GM23338 (cell line): Measurements from ENCODE around the gene CYP24A1. TPM values are rescaled to one million over a fixed set of nuclear protein-coding genes. Genes with fewer than 3 reads are reported as not detected.

Experiments
- ATAC-seq: fragments of 200-7000 bp; cut with Tn5 transposase; 3 replicates; pipeline ENCODE4 v1.9.1; 2020
- DNase-seq: peaks from one replicate; pipeline ENCODE4 v3.0.0-alpha.2; 2015; ENCODE audit warnings: low spot score
- H2AFZ ChIP-seq: fragments of 200-600 bp; sonication (generic); 2 replicates; pipeline ENCODE4 v1.8.0; 2016; ENCODE audit warnings: antibody characterized with exemption, mild to moderate bottlenecking, moderate library complexity
- H3F3A ChIP-seq: fragments of 200-600 bp; sonication (generic); replicated peaks from 2 replicates; pipeline ENCODE4 v1.8.0; 2017; ENCODE audit warnings: antibody characterized with exemption, mixed run types, low read depth
- H3K27ac ChIP-seq: fragments of 200-600 bp; sonication (generic); 2 replicates; pipeline ENCODE4 v1.6.1; 2016; ENCODE audit warnings: low read depth
- H3K27me3 ChIP-seq: fragments of 200-600 bp; sonication (generic); 2 replicates; pipeline ENCODE4 v1.8.0; 2016; ENCODE audit warnings: mild to moderate bottlenecking, mixed run types, moderate library complexity; ENCODE audit not compliant: insufficient read depth
- H3K36me3 ChIP-seq: fragments of 200-600 bp; sonication (generic); 2 replicates; pipeline ENCODE4 v1.8.0; 2016; ENCODE audit warnings: mild to moderate bottlenecking; ENCODE audit not compliant: insufficient read depth
- H3K4me1 ChIP-seq: fragments of 200-600 bp; sonication (generic); 2 replicates; pipeline ENCODE4 v1.8.0; 2016; ENCODE audit warnings: mild to moderate bottlenecking, moderate library complexity; ENCODE audit not compliant: insufficient read depth
- H3K4me2 ChIP-seq: fragments of 200-600 bp; sonication (generic); 2 replicates; pipeline ENCODE4 v1.7.1; 2017; ENCODE audit warnings: mixed run types
- H3K4me3 ChIP-seq: fragments of 200-600 bp; sonication (generic); 2 replicates; pipeline ENCODE4 v1.6.1; 2016; ENCODE audit warnings: mixed run types
- H3K79me2 ChIP-seq: fragments of 200-600 bp; sonication (generic); replicated peaks from 2 replicates; pipeline ENCODE4 v1.8.0; 2017; ENCODE audit warnings: mild to moderate bottlenecking; ENCODE audit not compliant: insufficient read depth
- H3K9me2 ChIP-seq: fragments of 200-600 bp; sonication (generic); 2 replicates; pipeline ENCODE4 v1.8.0; 2017; ENCODE audit not compliant: insufficient read depth
- H4K20me1 ChIP-seq: fragments of 200-600 bp; sonication (generic); replicated peaks from 2 replicates; pipeline ENCODE4 v1.8.0; 2017; ENCODE audit warnings: mild to moderate bottlenecking; ENCODE audit not compliant: insufficient read depth
- H3K27ac Mint-ChIP-seq: 2 replicates; pipeline ENCODE4 v1.8.0; 2020; ENCODE audit warnings: inconsistent platforms, mild to moderate bottlenecking, moderate library complexity, mixed read lengths
- H3K27me3 Mint-ChIP-seq: 3 replicates; pipeline ENCODE4 v1.8.0; 2022; ENCODE audit warnings: low read depth, mild to moderate bottlenecking, moderate library complexity, mixed read lengths, inconsistent platforms; ENCODE audit not compliant: insufficient read depth, poor library complexity
- H3K36me3 Mint-ChIP-seq: 3 replicates; pipeline ENCODE4 v1.8.0; 2021; ENCODE audit warnings: low read depth, mild to moderate bottlenecking, inconsistent platforms, moderate library complexity, mixed read lengths
- H3K4me1 Mint-ChIP-seq: 3 replicates; pipeline ENCODE4 v1.8.0; 2020; ENCODE audit warnings: mild to moderate bottlenecking, inconsistent platforms, mixed read lengths
- H3K4me3 Mint-ChIP-seq: 3 replicates; pipeline ENCODE4 v1.8.0; 2021; ENCODE audit warnings: moderate library complexity, mild to moderate bottlenecking, inconsistent platforms, mixed read lengths
- H3K9me3 Mint-ChIP-seq: 3 replicates; pipeline ENCODE4 v1.8.0; 2020; ENCODE audit warnings: moderate library complexity, mild to moderate bottlenecking, inconsistent platforms, mixed read lengths
- CREB1 ChIP-seq: fragments of 250-450 bp; sonication (Bioruptor Pico); IDR thresholded peaks from 2 replicates; pipeline ENCODE4 v1.5.0; 2020; ENCODE audit warnings: low read depth, mild to moderate bottlenecking, moderate library complexity
- ETS1 ChIP-seq: IDR thresholded peaks from 2 replicates; pipeline ENCODE4 v1.6.1; 2016; ENCODE audit warnings: antibody characterized with exemption
- EZH2 ChIP-seq: fragments of 200-600 bp; sonication (generic); IDR thresholded peaks from one replicate; pipeline ENCODE4 v1.8.0; 2017; ENCODE audit warnings: antibody characterized with exemption, mild to moderate bottlenecking, low read depth; ENCODE audit not compliant: unreplicated experiment
- EZH2phosphoT487 ChIP-seq: fragments of 200-600 bp; sonication (generic); IDR thresholded peaks from one replicate; pipeline ENCODE4 v1.8.1; 2018; ENCODE audit warnings: antibody characterized with exemption; ENCODE audit not compliant: unreplicated experiment
- JUNB ChIP-seq: IDR thresholded peaks from one replicate; pipeline ENCODE4 v1.6.1; 2016; ENCODE audit warnings: antibody characterized with exemption; ENCODE audit not compliant: unreplicated experiment
- NANOG ChIP-seq: IDR thresholded peaks from 2 replicates; pipeline ENCODE4 v1.6.1; 2016; ENCODE audit warnings: antibody characterized with exemption, borderline replicate concordance
- POLR2AphosphoS5 ChIP-seq: IDR thresholded peaks from 2 replicates; pipeline ENCODE4 v1.6.1; 2016; ENCODE audit warnings: antibody characterized with exemption, low read depth
- STAT1 ChIP-seq: IDR thresholded peaks from one replicate; pipeline ENCODE4 v1.6.1; 2016; ENCODE audit warnings: antibody characterized with exemption; ENCODE audit not compliant: unreplicated experiment
- ZNF114 ChIP-seq: fragments of 250-450 bp; sonication (Bioruptor Pico); IDR thresholded peaks from 2 replicates; pipeline ENCODE4 v1.5.0; 2020; ENCODE audit warnings: mild to moderate bottlenecking, moderate library complexity
- ZNF331 ChIP-seq: fragments of 250-450 bp; sonication (Bioruptor Pico); IDR thresholded peaks from 2 replicates; pipeline ENCODE4 v1.5.0; 2020; ENCODE audit warnings: low read depth, mild to moderate bottlenecking, moderate library complexity
- polyA plus RNA-seq: library from polyadenylated mRNA; unstranded; fragments of >200 nt; fragmentation: Nextera tagmentation; extraction: Ambion mirVana; gene quantifications from 2 replicates; pipeline ENCODE4 v1.2.1, GENCODE V29; 2016
- total RNA-seq: library from RNA; depleted of rRNA; stranded (reverse); fragments of >200 nt; shearing (Covaris generic); gene quantifications from 2 replicates; pipeline ENCODE4 v1.2.3, GENCODE V29; 2014
- TF ChIP-seq, protein P1 (sequence below): IDR thresholded peaks from one replicate; pipeline ENCODE4 v1.6.1; 2018; ENCODE audit warnings: antibody characterized with exemption; ENCODE audit not compliant: unreplicated experiment
- TF ChIP-seq, protein P2 (sequence below), 2 experiments: fragments of 200-600 bp in 1 of 2; sonication (generic) in 1 of 2; conservative IDR thresholded peaks; 2 replicates each; pipeline versions ENCODE4 v1.5.1 to v1.6.1; 2016 to 2017; ENCODE audit warnings: antibody characterized with exemption in 2 of 2, low read depth in 2 of 2, mild to moderate bottlenecking in 2 of 2, moderate library complexity in 1 of 2
- TF ChIP-seq, protein P3 (sequence below): fragments of 250-450 bp; sonication (Bioruptor Pico); IDR thresholded peaks from 2 replicates; pipeline ENCODE4 v1.5.0; 2020; ENCODE audit warnings: mild to moderate bottlenecking, moderate library complexity

The CYP24A1 gene
- total and polyA plus RNA-seq, 2 experiments from 2014 or later: 0.10 TPM; not detected in 1

- Histone ChIP-seq H3K79me2 (no peaks in the 10 kb centered on the region), H3K9me2 (no peaks in the 10 kb centered on the region), H2AFZ (peak overlapping the region; percentile 89), H3F3A (no peaks in the 10 kb centered on the region), H3K36me3 (no peaks in the 10 kb centered on the region), H3K4me2 (no peak overlapping the region), H3K4me3 (no peak overlapping the region), H3K27ac (no peak overlapping the region), H4K20me1 (no peaks in the 10 kb centered on the region), H3K4me1 (peaks cover 6% of the 10 kb centered on the region), H3K27me3 (no peaks in the 10 kb centered on the region)
- Mint-ChIP-seq H3K9me3 (no peaks in the 10 kb centered on the region), H3K4me3 (no peak overlapping the region), H3K27ac (no peak overlapping the region), H3K36me3 (no peaks in the 10 kb centered on the region; the same call in 2 of the 3 replicates), H3K4me1 (peaks cover 17% of the 10 kb centered on the region), H3K27me3 (no peaks in the 10 kb centered on the region)
- ATAC-seq (peak; percentile 29; the same call in 1 of the 3 replicates), DNase-seq (no peak)
- TF ChIP-seq, protein P1, sequence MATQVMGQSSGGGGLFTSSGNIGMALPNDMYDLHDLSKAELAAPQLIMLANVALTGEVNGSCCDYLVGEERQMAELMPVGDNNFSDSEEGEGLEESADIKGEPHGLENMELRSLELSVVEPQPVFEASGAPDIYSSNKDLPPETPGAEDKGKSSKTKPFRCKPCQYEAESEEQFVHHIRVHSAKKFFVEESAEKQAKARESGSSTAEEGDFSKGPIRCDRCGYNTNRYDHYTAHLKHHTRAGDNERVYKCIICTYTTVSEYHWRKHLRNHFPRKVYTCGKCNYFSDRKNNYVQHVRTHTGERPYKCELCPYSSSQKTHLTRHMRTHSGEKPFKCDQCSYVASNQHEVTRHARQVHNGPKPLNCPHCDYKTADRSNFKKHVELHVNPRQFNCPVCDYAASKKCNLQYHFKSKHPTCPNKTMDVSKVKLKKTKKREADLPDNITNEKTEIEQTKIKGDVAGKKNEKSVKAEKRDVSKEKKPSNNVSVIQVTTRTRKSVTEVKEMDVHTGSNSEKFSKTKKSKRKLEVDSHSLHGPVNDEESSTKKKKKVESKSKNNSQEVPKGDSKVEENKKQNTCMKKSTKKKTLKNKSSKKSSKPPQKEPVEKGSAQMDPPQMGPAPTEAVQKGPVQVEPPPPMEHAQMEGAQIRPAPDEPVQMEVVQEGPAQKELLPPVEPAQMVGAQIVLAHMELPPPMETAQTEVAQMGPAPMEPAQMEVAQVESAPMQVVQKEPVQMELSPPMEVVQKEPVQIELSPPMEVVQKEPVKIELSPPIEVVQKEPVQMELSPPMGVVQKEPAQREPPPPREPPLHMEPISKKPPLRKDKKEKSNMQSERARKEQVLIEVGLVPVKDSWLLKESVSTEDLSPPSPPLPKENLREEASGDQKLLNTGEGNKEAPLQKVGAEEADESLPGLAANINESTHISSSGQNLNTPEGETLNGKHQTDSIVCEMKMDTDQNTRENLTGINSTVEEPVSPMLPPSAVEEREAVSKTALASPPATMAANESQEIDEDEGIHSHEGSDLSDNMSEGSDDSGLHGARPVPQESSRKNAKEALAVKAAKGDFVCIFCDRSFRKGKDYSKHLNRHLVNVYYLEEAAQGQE: no peak
- no peak for TF ChIP-seq JUNB
- no peak for TF ChIP-seq POLR2AphosphoS5
- TF ChIP-seq CREB1: no peak
- TF ChIP-seq, protein P2, sequence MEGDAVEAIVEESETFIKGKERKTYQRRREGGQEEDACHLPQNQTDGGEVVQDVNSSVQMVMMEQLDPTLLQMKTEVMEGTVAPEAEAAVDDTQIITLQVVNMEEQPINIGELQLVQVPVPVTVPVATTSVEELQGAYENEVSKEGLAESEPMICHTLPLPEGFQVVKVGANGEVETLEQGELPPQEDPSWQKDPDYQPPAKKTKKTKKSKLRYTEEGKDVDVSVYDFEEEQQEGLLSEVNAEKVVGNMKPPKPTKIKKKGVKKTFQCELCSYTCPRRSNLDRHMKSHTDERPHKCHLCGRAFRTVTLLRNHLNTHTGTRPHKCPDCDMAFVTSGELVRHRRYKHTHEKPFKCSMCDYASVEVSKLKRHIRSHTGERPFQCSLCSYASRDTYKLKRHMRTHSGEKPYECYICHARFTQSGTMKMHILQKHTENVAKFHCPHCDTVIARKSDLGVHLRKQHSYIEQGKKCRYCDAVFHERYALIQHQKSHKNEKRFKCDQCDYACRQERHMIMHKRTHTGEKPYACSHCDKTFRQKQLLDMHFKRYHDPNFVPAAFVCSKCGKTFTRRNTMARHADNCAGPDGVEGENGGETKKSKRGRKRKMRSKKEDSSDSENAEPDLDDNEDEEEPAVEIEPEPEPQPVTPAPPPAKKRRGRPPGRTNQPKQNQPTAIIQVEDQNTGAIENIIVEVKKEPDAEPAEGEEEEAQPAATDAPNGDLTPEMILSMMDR (conservative IDR thresholded peaks at IDR 0.05; ENCODE audit: low read depth in 2 of 2): no peak
- no peak for TF ChIP-seq ZNF331 (CRISPR knock-in tag)
- TF ChIP-seq EZH2: no peak
- TF ChIP-seq NANOG: no peak
- TF ChIP-seq, protein P3, sequence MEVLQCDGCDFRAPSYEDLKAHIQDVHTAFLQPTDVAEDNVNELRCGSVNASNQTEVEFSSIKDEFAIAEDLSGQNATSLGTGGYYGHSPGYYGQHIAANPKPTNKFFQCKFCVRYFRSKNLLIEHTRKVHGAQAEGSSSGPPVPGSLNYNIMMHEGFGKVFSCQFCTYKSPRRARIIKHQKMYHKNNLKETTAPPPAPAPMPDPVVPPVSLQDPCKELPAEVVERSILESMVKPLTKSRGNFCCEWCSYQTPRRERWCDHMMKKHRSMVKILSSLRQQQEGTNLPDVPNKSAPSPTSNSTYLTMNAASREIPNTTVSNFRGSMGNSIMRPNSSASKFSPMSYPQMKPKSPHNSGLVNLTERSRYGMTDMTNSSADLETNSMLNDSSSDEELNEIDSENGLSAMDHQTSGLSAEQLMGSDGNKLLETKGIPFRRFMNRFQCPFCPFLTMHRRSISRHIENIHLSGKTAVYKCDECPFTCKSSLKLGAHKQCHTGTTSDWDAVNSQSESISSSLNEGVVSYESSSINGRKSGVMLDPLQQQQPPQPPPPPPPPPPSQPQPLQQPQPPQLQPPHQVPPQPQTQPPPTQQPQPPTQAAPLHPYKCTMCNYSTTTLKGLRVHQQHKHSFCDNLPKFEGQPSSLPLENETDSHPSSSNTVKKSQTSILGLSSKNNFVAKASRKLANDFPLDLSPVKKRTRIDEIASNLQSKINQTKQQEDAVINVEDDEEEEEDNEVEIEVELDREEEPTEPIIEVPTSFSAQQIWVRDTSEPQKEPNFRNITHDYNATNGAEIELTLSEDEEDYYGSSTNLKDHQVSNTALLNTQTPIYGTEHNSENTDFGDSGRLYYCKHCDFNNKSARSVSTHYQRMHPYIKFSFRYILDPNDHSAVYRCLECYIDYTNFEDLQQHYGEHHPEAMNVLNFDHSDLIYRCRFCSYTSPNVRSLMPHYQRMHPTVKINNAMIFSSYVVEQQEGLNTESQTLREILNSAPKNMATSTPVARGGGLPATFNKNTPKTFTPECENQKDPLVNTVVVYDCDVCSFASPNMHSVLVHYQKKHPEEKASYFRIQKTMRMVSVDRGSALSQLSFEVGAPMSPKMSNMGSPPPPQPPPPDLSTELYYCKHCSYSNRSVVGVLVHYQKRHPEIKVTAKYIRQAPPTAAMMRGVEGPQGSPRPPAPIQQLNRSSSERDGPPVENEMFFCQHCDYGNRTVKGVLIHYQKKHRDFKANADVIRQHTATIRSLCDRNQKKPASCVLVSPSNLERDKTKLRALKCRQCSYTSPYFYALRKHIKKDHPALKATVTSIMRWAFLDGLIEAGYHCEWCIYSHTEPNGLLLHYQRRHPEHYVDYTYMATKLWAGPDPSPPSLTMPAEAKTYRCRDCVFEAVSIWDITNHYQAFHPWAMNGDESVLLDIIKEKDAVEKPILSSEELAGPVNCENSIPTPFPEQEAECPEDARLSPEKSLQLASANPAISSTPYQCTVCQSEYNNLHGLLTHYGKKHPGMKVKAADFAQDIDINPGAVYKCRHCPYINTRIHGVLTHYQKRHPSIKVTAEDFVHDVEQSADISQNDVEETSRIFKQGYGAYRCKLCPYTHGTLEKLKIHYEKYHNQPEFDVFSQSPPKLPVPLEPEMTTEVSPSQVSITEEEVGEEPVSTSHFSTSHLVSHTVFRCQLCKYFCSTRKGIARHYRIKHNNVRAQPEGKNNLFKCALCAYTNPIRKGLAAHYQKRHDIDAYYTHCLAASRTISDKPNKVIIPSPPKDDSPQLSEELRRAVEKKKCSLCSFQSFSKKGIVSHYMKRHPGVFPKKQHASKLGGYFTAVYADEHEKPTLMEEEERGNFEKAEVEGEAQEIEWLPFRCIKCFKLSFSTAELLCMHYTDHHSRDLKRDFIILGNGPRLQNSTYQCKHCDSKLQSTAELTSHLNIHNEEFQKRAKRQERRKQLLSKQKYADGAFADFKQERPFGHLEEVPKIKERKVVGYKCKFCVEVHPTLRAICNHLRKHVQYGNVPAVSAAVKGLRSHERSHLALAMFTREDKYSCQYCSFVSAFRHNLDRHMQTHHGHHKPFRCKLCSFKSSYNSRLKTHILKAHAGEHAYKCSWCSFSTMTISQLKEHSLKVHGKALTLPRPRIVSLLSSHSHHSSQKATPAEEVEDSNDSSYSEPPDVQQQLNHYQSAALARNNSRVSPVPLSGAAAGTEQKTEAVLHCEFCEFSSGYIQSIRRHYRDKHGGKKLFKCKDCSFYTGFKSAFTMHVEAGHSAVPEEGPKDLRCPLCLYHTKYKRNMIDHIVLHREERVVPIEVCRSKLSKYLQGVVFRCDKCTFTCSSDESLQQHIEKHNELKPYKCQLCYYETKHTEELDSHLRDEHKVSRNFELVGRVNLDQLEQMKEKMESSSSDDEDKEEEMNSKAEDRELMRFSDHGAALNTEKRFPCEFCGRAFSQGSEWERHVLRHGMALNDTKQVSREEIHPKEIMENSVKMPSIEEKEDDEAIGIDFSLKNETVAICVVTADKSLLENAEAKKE: no peak
- no peak for TF ChIP-seq ETS1
- no peak for TF ChIP-seq ZNF114 (CRISPR knock-in tag)
- no peak for TF ChIP-seq EZH2phosphoT487
- no peak for TF ChIP-seq STAT1
These were observed 21.4 kb downstream of the CYP24A1 start for GRCh38 chr20:54152227-54153040.
